ENCODE measurements around the gene DDX6. TPM values are rescaled to one million over a fixed set of nuclear protein-coding genes. Genes with fewer than 3 reads are reported as not detected.

The DDX6 gene
- total RNA-seq, 1 experiment from 2014 or later: 155 TPM

DNA sequence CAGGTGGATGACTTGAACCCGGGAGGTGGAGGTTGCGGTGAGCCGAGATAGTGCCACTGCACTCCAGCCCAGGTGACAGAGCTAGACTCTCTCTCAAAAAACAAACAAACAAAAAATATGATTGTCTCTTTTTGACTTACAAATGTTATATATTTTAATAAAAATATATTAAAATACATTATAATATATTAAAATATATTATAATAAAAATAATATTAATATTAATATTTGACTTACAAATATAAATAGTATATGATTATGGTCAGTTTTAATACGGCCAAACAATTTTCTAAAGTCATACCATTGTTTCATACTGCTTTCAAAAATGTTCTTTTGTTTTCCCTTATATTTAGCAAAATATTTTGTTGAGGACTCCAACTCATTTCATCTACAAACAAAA lies 27.2 kb upstream of the DDX6 start:
- H3K36me3 ChIP-seq (ENCODE audit: control insufficient read depth, insufficient read depth, low read length): no peaks in the 10 kb centered on the region
- ATAC-seq (no peak), DNase-seq (ENCODE audit: low read depth, low spot score) (no peak)
- in situ Hi-C loops (cut with HindIII; ENCODE audit: low pct_unique_long_range_greater_than_20kb, low sequenced_read_pairs): no loop called here
- no peak for TF ChIP-seq POLR2AphosphoS5 (IDR thresholded peaks at IDR 0.05; ENCODE audit: low read depth, low read length)
- TF ChIP-seq, protein P1, sequence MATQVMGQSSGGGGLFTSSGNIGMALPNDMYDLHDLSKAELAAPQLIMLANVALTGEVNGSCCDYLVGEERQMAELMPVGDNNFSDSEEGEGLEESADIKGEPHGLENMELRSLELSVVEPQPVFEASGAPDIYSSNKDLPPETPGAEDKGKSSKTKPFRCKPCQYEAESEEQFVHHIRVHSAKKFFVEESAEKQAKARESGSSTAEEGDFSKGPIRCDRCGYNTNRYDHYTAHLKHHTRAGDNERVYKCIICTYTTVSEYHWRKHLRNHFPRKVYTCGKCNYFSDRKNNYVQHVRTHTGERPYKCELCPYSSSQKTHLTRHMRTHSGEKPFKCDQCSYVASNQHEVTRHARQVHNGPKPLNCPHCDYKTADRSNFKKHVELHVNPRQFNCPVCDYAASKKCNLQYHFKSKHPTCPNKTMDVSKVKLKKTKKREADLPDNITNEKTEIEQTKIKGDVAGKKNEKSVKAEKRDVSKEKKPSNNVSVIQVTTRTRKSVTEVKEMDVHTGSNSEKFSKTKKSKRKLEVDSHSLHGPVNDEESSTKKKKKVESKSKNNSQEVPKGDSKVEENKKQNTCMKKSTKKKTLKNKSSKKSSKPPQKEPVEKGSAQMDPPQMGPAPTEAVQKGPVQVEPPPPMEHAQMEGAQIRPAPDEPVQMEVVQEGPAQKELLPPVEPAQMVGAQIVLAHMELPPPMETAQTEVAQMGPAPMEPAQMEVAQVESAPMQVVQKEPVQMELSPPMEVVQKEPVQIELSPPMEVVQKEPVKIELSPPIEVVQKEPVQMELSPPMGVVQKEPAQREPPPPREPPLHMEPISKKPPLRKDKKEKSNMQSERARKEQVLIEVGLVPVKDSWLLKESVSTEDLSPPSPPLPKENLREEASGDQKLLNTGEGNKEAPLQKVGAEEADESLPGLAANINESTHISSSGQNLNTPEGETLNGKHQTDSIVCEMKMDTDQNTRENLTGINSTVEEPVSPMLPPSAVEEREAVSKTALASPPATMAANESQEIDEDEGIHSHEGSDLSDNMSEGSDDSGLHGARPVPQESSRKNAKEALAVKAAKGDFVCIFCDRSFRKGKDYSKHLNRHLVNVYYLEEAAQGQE (IDR thresholded peaks at IDR 0.05; ENCODE audit: insufficient read depth in 1 of 2, low read depth in 2 of 2, low read length in 1 of 2): no peak
- ChIA-PET POLR2A (no interaction called here), CTCF (no interaction called here)
- no peak overlapping the region for H3K27ac ChIP-seq (ENCODE audit: low read length)
- no TSS peak for BruUV-seq (replicated peaks)
- H3K9me3 ChIP-seq (ENCODE audit: control insufficient read depth, insufficient read depth, low read depth, low read length): no peaks in the 10 kb centered on the region
- H3K4me1 ChIP-seq (ENCODE audit: control insufficient read depth, insufficient read depth, low read length): no peaks in the 10 kb centered on the region
- intact Hi-C loops (cut with micrococcal nuclease; ENCODE audit: unreplicated experiment): no loop called here
- H3K4me3 ChIP-seq (ENCODE audit: low read depth in 2 of 2, low read length in 2 of 2): no peak overlapping the region
- H3K27me3 ChIP-seq (ENCODE audit: control insufficient read depth, insufficient read depth, low read length): no peaks in the 10 kb centered on the region

DNA sequence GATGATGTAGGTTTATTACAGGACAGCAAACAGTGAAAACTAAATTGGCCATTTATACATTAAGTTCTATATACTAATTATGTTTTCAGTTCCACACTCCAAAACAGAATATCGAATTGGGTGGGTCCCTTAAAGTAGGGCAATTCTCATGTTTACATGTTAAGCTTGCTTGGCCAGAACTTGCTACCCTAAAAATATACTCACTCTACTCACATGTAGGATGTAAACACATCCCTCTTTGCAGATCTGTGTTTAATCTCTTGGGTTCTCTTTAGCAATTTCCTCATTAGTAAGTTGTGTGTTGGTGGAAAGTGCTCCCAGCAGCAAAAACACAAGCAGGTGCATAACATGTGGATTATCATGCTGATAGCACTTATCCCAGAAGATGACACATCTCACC lies 22.6 kb upstream of the DDX6 start:
- H3K9me3 ChIP-seq (ENCODE audit: control insufficient read depth, insufficient read depth, low read depth, low read length): no peaks in the 10 kb centered on the region
- ChIA-PET CTCF (no interaction called here), POLR2A (no interaction called here)
- intact Hi-C loops (cut with micrococcal nuclease; ENCODE audit: unreplicated experiment) (no loop called here), in situ Hi-C loops (cut with HindIII; ENCODE audit: low pct_unique_long_range_greater_than_20kb, low sequenced_read_pairs) (no loop called here)
- no peak for TF ChIP-seq SIN3A (IDR thresholded peaks at IDR 0.05; ENCODE audit: borderline replicate concordance, insufficient read depth, low read depth, low read length)
- TF ChIP-seq, protein P1 (IDR thresholded peaks at IDR 0.05; ENCODE audit: insufficient read depth in 1 of 2, low read depth in 2 of 2, low read length in 1 of 2): no peak
- TF ChIP-seq TCF7L2 (IDR thresholded peaks at IDR 0.05; ENCODE audit: low read depth, low read length): no peak
- TF ChIP-seq, protein P2, sequence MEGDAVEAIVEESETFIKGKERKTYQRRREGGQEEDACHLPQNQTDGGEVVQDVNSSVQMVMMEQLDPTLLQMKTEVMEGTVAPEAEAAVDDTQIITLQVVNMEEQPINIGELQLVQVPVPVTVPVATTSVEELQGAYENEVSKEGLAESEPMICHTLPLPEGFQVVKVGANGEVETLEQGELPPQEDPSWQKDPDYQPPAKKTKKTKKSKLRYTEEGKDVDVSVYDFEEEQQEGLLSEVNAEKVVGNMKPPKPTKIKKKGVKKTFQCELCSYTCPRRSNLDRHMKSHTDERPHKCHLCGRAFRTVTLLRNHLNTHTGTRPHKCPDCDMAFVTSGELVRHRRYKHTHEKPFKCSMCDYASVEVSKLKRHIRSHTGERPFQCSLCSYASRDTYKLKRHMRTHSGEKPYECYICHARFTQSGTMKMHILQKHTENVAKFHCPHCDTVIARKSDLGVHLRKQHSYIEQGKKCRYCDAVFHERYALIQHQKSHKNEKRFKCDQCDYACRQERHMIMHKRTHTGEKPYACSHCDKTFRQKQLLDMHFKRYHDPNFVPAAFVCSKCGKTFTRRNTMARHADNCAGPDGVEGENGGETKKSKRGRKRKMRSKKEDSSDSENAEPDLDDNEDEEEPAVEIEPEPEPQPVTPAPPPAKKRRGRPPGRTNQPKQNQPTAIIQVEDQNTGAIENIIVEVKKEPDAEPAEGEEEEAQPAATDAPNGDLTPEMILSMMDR (IDR thresholded peaks at IDR 0.05): no peak
- TF ChIP-seq POLR2AphosphoS5 (IDR thresholded peaks at IDR 0.05; ENCODE audit: low read depth, low read length): no peak
- no peak for ATAC-seq
- no peaks in the 10 kb centered on the region; the same call in 1 of the 2 replicates for H3K27me3 ChIP-seq (ENCODE audit: control insufficient read depth, insufficient read depth, low read length)
- H3K36me3 ChIP-seq (ENCODE audit: control insufficient read depth, insufficient read depth, low read length): no peaks in the 10 kb centered on the region
- DNase-seq (ENCODE audit: low read depth, low spot score): no peak
- H3K4me3 ChIP-seq (ENCODE audit: low read depth in 2 of 2, low read length in 2 of 2): no peak overlapping the region
- no peak overlapping the region for H3K27ac ChIP-seq (ENCODE audit: low read length)
- BruUV-seq (replicated peaks): no TSS peak
- no peaks in the 10 kb centered on the region for H3K4me1 ChIP-seq (ENCODE audit: control insufficient read depth, insufficient read depth, low read length)
